HG02884 (cell line): Measurements from ENCODE around the gene XYLT2.
A peak's percentile ranks its signal among the peaks of the same experiment; 100 is the strongest.
"Not testable (repeated sequence)": the region's sequence is repeated elsewhere in the genome, so short reads cannot be mapped to it uniquely, and the experiment has no call there.

Experiments
- ATAC-seq: cut with Tn5 transposase; IDR thresholded peaks from one replicate; pipeline ENCODE4 v1.9.1; 2021; ENCODE audit warnings: mild to moderate bottlenecking, moderate library complexity; ENCODE audit not compliant: unreplicated experiment

The XYLT2 gene

DNA sequence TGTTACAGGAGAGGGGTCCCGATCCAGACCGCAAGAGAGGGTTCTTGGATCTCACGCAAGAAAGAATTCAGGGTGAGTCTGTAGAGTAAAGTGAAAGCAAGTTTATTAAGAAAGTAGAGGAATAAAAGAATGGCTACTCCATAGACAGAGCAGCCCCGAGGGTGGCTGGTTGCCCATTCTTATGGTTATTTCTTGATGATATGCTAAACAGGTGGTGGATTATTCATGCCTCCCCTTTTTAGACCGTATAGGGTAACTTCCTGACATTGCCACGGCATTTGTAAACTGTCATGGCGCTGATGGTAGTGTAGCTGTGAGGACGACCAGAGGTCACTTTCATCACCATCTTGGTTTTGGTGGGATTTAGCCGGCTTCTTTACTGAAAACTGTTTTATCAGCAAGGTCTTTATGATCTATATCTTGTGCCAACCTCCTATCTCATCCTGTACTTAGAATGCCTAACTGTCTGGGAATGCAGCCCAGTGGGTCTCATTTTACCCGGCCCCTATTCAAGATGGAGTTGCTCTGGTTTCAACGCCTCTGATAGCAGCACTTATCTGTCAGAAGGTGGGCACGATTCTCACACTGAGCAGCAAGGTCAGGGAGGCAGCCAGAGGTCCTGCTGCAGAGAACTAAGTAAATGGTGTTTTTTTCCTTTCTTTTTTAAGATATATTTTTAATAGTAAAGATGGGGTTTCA is 26.5 kb upstream of the XYLT2 start:
- no peak for ATAC-seq

DNA sequence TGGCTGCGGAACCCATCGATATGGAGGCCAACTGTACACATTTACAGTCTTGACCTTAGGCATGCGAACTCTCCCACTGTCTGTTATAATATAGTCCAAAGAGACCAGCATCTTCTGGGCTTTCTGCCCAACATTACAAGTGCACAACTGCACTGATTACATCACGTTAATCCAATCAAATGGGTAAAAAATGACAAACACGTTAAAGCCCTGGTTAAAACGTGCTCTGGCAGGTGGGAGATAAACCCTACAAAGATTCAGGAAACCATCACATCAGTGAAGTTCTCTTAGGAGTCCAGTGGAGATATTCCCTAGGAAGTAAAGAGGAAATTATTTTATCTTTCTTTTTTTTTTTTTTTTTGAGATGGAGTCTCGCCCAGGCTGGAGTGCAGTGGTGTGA is 23.7 kb upstream of the XYLT2 start:
- no peak for ATAC-seq

DNA sequence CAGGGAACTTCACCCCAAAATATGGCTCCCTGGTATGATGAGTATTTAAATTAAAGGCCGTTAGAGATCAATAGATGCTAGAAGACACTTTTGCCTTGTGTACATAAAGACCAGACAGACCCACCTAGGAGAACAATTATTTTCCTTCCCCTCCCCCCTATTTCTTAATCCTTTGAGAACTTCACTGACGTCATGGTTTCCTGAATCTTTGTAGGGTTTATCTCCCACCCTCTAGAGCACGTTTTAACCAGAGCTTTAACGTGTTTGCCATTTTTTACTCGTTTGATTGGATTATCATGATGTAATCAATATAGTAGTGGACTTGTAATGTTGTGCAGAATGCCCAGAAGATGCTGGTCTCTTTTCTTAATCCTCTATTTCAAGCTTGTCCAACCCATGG is 22.9 kb upstream of the XYLT2 start:
- no peak for ATAC-seq

DNA sequence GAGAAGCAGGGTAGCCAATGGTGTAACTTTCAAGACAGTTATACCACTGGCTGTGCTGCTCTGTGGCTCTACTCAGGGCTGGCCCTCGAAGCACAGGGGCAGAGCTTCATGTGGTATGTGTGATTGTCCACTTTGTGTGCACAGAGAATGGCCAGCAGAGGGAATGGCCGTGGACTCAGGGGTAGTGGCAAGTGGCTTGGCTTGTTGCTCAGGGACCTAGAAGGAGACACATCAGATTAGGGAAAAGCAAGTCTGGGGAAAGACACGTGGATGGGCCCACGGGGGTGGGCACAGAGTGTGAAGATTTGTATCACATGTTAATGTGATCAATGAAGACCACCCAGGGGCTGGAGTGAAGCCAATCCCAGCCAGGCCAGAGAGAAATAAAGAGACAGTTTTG is 20.0 kb upstream of the XYLT2 start:
- ATAC-seq, result no peak

DNA sequence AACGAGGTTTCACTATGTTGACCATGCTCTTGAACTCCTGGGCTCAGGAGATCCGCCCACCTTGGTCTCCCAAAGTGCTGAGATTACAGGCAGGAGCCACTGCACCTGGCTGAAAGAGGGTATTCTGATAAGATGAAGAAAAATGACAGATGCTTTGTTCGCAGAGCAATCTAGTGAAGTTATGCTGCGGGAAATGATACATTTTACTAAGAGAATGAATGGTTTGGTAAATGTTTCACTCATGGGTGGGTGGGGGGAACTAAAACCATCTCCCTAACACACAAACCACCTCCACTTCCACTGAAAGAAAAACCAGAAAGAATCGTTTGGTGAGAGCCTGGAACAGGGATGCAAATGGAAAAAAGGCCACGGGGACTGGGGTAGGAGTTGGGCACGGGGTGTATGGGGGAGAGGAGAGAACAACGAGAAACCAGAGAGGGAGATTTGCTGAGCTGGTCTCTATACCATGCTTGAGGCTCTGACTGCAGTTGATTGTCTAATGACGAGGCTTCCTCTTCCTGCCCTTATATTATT is 19.0 kb upstream of the XYLT2 start:
- ATAC-seq, result no peak

DNA sequence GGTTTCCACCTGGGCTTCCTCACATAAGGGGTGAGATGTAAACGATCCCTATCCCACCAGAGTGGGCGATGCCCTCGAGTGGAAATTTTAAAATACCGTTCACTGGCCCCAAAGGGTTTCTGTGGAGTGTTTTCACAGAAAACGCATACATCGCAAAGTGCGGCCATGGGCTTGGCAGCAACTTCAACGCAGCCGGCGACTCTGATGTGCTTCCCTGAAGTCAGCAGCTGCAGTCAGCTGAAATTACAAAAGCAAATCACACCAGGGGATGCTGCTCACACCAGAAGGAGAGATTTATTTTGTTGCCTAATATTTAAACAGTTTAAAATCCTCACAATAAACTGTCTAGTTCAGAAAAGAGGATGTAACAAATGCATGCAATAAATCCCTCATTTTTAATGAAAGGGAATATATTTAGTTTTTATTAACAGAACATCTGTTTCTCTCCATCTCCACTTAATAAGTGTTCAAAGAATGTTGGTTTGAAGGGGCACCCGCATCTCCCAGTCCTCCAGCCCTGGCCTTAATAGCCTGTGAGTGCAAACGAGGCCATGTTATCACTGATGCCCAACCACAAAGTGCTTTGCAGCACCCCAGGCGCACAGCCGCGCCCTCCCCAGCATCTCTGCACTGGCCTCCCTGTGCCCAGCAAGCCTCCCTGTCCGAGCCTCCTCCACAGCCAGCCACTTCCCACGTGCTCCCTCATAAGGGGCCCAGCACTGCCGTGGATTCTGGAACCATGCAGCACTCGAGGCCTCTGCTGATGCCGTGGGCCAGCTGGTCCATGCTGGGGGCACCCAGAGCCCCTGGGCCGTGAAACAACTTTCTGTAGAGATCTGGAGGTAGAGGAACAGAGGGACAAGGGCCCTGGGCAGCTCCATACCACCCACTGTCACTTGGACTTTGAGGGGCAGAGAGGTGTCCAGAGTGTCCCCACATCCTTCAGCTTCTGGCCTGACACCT is 17.3 kb upstream of the XYLT2 start:
- ATAC-seq, result no peak

DNA sequence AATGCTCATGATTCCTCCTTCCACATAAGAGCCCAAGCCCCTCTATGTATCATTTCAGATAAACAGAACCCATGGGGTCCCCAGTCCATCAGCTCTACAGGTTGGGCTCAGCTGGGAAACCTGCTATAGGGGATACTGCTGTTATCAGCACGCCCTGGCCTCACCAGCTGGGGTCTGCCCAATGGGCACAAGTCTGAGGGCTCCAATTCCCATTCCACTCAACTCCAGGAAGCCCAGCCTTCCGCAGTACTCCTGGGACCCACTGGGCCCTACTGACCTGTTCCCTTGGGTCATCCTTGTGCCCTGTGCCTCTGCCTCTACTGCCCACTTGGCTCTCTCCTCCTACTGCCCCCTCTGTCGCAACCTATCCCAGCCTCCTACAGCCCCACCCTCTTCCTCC is 16.2 kb upstream of the XYLT2 start:
- ATAC-seq, result no peak

DNA sequence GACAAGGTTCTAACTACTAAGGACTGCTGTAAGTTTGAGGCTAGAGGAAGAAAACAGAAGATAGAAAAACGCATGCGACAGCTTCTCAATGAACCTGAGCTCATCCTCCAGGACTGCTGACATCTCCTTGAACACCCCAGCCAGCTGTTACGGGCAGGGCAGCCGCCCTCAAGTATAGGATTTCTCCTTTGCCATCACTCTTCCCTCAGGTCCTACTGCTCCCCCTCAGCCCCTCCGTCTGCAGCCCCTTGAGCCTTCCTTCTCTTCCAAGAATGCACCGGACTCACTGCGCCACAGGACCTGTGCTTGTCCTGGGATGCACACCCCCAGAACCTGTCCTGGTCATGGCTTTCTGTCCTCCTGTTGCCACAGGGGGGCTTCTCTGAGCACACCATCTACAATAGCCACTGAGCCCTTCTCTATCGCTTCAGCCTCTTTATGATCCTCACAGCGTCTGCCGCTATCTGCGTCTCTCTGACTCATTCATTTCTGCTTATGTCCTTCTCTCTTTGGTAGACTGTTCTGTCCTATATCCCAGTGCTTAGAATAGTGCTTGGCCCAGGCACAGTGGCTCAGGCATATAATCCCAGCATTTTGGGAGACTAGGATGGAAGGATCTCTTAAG is 15.7 kb upstream of the XYLT2 start:
- ATAC-seq, result no peak

DNA sequence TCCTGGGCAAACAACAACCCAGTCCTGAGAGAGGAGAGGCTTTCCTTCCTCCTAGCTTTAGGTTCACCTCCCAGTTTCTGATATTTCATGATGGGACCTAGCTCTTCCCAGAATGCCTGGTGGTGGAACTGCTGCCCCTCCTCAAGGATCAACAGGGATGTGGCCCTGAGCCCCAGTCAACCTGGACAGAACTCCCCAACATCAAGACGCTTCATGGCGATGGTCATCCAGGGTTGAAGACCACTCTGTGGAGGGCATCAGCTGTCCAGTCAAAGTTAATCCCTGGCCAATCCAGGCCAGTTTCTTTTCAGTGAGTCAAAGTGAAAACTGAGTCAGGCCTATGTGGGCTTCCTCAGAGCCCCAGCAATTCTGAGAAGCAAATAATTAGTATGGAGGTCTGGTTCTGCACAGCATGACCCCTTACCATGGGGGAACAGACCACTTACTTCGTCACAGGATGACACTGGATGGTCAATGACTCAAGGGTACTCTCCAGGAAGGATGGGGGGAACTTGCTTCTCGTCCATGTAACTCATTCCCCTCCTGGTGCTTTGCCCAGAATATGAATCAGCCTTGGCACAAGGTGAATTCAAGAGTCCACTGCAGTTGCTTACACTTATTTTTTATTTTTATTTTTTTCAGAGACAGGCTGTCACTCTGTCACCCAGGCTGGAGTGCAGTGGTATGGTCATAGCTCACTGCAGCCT is 14.7 kb upstream of the XYLT2 start:
- ATAC-seq, result no peak

DNA sequence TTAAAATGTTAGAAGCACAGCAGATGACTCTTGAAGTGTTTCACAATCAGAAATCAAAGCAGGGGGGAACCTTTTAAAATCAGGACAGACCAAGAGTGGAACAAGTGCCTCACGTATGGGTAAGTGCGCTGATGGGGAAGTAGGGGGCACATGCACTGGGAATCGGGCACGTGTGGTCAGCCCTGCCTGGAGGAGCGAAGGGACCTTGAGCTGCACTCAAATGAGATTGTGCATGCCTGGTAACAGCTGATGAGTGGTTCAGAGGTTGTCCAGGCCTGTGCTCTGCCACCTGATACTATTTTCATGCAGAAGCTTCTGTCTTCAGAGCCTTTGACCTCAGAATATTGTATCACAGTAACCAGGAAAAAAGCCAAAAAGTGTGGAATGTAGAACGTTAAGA is 13.7 kb upstream of the XYLT2 start:
- ATAC-seq, result no peak

DNA sequence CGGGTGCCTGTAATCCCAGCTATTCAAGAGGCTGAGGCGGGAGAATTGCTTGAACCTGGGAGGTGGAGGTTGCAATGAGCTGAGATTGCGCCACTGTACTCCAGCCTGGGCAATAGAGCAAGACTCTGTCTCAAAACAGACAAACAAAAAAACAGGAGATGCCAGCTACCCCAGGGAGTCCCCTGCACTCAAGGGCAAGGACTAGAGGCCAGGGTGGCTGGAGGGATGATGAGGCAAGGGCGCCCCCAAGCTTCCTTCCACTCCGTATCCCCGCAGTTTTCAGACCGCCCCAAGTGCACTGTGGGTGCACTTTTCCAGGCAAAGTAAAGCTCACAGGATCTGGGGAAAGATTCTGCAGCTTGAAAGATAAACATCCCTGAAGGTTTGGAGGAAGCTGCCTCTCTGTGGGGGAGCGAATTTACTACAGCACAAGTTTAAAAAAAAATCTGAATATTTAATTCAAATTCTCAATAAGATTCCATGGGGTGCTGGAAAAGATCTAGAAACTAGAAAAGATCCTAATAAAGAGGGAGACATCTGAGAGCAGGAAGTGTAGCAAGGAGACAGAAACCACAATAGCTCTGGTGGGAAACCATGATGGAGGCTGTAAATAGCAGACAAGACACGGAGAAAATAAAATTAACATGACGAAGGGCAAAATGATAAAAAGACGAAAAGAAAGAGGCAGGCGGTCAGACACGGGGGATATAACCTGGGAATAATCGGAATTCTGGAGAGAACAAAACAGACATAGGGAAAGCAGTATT is 12.5 kb upstream of the XYLT2 start:
- not testable (repeated sequence) for ATAC-seq

DNA sequence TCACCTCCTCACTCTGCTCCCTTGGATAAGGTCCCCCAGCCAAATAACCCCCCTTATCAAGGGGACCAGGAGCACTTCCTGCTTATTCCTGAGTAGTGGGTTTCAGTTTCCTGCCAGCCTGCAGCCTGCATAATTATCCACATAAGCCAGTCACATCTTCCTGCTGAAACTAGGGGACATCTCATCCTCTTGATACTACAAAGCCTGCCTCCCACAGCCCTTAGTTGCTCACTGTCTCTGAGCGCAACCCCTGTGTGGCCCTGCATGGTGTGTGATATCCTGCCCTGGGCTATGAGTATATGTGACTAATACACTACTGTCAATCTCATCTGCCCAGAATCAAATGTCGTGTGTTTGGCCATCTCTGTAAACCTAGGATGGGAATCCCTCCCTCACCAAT is 8.0 kb upstream of the XYLT2 start:
- no peak for ATAC-seq

DNA sequence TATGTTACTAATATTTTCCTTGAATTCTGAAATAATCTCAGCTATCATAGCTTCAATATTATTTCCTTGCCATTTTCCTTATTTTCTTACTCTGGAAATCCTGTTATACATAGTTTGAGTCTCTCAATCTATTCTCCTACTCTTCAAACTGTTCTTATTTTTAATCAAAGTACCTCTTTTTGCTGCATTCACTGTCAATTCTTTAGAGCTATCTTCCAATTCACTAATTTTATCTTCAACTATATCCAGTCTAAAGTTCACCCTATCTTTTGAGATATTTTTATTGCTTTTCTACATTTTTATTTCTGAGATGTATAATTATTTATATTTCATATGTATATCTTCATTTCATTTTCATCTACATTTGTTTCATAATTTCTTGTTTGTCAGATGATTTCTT is 7.3 kb upstream of the XYLT2 start:
- no peak for ATAC-seq

DNA sequence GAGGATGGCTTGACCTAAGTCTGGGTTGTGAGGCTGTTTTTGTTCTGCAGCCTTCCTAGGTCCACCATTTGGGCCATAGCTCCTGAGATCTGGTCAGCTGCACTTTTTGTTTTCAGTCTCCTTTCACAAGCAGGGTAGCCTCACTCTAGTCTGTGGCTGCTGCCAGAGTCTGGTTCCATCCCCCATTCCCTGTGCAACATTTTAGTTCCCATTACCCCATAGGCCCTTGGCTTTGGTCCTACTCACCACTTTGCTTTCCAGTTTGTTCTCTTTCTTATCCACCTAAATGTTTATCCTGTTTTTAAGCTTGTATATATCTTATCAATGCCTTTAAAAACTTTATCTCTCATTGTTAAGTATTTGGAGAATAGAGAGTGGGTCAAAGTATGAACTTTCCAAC is 6.5 kb upstream of the XYLT2 start:
- ATAC-seq, result no peak

DNA sequence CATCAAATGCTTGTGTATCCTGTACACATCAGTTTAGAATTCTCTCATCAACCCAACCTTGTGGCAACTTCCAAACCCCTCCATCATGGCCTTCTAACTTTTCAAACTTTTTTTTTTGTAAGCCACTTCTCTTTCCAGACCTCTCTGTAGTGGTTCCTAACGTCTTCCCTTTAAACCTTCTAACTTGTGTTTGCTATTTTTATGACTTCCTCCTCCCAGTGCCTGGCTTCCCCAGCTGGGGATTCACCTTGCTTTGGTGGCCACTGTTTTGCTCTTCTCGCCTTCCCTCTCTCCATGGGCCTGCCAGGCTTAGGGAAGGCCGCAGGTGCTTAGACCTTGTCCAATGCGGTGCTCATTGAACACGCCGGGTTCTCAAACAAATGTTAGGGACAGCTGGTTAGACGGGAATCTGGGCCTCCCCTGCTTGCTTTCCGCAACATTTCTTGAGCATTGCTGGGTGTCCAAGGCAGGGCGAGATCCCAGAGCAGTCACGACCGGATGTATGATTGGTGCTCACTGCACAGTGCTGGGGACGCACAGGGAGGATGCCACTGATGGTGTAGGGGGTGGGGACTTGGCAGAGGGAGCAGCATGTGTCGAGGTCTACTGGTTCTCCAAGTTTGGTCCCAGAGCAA is 1.1 kb upstream of the XYLT2 start:
- no peak for ATAC-seq

DNA sequence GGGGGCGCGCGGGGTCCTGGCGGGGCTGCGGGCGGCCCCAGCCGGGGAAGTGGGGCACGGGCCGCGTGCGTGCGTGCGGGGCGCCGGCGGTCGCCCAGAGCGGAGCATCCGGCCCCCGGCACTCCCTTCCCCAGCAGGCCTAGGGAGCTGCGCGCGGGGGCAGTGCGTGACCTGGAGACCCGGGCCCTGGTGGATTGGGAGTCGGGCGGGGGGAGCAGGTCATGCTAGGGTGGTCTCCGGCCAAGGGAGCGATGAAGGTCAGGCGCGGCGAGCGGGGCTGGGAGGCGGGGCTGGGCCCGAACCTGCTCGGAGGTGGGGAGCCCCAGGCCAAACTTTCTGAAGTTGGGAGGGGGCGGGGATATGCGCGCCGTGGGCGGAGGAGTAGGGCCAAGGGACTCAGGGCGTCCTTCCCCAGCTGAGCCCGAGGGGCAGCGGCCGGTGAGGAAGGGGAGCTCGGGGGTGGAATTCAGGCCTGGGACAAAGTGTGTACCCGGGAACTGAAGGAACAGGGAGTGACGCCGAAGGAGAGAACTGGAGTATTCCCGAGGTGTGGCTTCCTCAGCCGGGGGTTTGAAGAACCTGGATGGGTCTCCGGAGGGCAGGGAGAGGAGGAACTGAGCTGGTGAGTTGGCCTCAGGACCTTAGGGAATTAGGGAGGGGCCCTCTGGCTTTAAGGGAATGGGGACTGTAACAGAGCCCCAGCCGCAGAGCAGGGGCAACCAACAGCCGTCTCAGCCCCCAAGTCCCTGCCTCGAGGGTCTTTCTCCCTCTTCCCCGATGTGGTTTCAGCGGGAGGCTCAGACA is 589 bp downstream of the XYLT2 start:
- ATAC-seq, result peak; percentile 29

DNA sequence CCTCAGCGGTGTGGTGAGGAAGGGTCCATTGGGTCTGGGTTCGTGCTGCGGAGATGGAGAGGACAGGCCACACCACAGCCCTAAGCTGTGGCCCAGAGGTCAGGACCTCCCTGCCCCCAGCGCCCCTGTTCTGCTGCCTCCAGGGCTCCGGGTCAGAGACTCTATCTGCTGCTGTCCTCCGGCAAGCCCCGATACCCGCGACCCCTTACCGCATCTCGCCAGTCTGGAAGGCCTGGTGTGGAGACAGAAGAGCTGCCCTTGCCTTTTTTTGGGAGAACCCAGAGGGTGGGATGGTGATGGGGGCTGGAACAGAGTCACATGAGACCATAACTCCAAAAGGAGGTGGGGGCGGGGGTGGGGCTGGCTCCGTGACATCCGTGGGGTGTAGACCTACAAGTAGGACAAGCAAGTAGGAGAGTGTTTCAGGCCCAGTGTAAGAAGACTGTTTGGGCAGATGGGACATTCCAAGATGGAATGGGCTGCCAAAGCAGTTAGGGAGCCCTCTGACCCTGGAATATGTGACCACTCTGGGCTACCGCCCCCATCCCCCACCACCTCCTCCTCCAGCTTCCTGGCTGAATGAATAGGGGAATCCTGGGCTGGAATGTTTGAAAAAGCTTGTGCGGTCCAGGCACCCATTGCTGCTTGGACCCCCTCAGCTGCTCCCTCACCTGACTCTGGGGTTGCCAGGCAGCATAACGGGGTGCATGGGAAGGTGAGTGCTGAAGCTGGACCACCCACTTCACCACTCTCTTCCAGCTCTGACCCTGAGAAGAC is 1.4 kb downstream of the XYLT2 start:
- no peak for ATAC-seq

DNA sequence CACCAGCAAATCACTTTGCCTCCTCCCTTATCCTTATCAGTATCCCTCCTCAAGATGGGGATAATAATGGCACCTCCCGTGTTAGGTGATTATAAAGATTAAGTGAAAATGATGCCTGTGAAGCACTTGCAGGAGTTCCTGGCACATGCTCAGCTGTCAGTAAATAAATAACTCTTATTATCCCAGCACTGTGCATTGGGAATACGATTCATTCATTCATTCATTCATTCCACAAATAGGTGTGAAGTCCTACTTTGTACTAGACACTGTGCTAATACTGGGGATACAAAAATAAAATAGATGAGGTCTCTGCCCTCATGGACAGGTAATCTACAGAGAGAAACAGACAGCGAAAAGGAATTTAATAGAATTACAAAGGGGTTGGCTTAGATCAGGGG is 2.0 kb downstream of the XYLT2 start:
- no peak for ATAC-seq
